ENCODE measurements around the gene ROBO1.
"Not testable (repeated sequence)": the region's sequence is repeated elsewhere in the genome, so short reads cannot be mapped to it uniquely, and the experiment has no call there.

The ROBO1 gene

DNA sequence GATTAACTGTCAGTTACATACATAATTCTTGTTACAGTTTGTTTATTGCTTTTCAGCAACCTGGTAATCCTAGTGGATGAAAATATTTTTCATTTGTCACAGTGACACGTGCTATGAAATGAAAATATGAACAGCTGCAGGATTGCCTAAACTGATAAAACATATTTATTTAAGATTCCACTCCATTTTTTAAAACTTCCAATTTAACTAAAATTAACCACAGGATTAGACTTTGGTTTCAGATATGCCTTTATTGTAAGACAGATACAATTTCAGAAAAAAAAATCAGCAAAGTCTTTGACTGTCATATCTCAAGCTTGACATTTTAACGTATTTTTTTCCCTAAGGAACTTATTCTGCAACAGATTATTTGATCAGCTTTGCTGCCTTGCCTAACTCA is 550.7 kb downstream of the ROBO1 start:
- DNase-seq = no peak

DNA sequence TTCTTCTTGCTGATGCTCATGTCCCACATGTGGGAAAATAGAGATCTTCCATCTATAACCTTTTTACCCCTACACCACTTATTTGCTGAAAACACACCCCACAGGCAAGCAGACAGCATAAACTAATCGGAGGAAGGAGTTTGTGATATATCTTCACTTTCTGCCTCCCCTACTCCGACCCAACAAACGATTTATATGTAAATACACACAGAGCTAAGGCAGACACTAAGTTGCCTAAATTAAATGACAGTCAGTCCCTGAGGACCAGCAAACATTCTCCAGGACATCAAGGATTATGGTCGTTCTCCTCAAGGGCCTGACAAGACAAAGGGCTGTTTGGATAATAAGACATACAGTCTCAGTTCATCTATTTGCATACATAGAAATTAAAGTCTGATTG is 552.5 kb downstream of the ROBO1 start:
- no peak for DNase-seq

DNA sequence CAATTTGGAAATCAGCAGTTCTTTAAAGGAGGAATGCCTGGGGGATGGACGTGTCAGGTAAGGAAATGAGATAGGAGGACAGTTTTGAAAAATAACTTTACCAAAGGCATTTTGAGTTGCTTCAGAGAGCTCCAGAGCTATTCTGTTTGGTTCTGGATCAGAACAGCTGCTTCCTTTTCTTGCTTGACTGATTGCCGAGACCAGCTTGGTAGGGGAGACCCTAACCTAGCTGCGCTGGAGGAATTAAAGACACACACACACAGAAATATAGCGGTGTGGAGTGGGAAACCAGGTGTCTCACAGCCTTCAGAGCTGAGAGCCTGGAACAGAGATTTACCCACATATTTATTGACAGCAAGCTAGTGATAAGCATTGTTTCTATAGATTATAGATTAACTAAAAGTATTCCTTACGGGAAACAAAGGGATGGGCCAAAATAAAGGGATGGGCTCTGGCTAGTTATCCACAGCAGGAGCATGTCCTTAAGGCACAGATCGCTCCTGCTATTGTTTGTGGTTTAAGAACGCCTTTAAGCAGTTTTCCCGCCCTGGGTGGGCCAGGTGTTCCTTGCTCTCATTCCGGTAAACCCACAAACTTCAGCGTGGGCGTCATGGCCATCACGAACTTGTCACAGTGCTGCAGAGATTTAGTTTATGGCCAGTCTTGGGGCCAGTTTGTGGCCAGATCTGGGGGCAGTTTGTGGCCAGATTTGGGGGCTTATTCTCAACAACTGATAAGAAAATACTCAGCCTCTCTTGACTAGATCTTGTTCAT is 556.0 kb downstream of the ROBO1 start:
- DNase-seq = no peak

DNA sequence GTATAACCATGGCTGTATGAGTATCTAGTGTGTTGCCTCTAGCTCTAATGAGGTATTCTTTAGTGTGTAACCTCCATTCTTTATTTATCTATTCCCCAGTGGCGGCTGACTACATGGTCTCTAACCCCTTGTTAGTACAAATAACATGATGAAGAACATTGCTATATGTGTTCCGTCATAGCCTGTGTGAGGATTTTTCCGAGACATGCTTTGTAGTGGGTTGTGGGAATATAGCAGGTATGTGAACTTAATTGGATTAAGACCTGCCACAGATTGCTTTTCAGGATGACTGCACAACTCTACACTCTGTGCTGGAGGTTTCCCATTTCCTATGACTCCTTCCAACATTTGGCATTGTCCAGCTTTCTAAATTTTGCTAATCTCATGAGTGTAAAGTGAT is 563.4 kb downstream of the ROBO1 start:
- DNase-seq = no peak

DNA sequence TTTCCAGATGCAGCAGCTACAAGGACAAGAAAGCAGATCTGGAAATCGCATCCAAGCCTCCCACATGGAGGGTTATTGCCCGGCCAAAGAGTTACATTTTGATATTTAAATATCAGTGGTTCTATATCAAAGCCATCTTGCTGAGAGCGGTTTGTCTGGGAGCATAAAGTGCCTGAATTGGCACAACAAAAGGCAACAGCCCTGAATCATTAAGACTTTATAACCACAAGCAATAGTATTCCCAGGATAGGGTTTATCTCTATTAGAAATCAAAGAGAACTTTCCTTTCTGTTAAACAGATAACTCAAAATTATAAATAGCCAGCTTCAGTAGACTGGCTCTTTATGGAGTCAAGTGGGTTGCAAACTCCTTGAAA is 564.7 kb downstream of the ROBO1 start:
- no peak for DNase-seq

DNA sequence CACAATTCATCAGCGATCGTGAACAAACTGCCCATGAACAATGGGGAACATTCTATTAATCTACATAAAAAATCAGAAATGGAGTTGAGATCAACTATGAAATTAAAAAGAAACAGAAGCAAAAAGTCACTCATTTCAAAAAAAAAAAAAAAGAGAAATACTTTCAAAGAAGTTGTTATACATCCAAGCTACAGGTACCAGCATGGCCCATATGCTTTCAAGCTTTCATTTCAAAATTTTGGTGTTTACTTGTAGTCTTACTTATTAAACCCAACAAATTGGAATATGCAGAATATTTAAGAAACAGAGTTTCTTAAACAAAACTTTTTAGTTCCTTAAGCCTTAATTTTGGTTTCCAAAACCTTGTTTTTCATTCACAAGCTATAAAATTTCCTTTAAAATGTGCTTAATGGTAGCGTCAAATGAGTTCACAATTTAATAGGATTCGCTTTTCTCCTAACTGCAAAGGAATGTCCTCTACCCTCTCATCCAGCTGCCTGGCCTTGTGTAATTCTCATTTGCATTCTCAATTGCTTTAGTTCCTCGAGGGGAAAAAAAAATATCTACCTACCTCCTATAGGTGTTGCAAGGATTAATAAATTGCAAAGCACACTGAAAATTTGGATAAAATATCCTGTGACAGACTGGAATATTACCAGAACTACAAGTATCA is 565.2 kb downstream of the ROBO1 start:
- no peak for DNase-seq

DNA sequence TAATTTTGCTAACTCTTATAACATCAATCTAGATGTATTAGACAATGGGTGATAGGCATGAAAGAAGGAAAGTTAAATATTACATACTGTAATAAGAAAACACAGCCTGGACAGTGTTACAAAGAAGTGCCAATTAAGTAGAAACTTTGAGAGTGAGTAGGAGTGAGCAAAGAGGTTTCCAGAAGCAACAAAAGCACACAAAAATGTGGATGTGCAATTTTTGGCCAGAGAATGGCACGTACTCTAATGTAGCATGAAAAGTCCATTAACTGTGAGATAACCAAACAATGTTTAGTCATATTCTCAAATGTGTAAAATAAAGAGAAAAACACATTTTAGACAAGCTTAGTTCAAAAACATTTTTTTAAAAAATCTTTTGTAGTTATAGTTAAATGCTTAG is 567.3 kb downstream of the ROBO1 start:
- DNase-seq = no peak

DNA sequence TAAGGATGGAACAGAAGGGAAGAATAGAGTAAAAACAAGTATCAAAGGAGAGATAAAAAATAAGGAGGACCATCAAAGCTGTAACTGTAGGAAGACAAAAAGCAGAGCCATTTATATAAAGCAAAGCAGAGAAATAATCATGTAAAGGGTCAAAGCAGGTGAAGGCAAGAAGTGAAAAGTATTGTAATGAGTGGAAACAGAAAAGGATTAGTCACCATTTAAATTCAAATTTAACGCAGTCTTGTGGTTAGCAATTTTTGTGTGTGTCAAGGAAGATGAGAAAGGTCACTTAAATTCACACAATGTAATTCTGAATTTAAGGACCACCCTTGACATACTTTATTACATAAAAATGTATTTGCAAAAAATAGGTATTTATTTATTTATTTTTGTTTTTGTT is 567.8 kb downstream of the ROBO1 start:
- DNase-seq = no peak

DNA sequence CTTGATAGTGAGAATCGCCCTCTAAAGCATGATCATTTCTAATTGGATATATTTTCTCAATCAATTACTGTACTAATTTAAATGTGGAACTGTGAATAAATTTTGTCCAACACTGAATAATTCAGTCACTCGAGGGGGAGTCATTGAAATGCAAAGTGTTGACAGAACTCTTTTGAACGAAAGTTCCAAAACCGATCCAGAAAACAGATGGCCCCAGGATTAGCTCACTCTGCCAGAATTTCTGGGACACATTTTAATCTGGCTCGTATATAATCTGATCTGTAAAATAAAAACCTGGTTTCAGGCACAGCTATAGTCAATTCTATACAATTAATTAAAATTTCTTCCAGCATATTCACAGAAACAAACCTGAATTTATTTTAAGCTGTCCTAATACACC is 580.4 kb downstream of the ROBO1 start:
- DNase-seq = no peak

DNA sequence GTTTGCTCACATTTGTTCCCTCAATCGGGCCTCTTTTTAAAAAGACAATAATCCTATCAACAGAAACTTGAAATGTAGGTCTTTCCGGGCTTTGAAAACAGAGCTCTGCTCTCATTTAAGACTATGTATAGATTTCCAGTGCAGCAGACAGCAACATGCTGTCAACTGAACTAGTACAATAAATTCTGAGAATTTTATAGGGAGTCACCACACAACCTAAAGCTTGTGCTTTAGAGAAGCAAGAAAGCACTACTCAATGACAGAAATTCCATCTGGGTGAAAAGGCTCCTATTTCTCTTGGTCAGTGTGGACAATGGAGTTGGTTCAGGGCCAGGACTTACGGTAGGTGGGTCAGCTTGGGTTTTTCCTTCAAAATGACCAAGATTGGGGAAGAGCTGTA is 583.5 kb downstream of the ROBO1 start:
- DNase-seq = no peak

DNA sequence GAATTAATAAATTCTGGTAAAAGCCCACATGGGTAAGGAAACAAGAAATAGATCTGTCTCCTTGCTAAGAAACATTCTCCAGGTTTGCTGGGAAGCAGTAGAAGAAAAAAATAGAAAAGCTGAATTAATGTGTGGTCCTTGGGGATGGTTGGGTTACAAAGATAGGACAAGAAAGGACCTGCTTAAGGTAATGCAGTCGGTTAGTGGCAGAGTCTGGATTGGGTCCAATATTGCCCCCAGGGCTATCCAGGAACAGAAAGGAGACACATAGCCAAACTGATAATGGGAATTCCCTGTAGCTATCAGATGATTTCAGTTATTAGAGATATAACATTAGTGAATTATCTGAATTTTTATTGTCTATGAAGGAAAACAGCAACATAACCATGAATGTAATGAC is 584.3 kb downstream of the ROBO1 start:
- DNase-seq = no peak

DNA sequence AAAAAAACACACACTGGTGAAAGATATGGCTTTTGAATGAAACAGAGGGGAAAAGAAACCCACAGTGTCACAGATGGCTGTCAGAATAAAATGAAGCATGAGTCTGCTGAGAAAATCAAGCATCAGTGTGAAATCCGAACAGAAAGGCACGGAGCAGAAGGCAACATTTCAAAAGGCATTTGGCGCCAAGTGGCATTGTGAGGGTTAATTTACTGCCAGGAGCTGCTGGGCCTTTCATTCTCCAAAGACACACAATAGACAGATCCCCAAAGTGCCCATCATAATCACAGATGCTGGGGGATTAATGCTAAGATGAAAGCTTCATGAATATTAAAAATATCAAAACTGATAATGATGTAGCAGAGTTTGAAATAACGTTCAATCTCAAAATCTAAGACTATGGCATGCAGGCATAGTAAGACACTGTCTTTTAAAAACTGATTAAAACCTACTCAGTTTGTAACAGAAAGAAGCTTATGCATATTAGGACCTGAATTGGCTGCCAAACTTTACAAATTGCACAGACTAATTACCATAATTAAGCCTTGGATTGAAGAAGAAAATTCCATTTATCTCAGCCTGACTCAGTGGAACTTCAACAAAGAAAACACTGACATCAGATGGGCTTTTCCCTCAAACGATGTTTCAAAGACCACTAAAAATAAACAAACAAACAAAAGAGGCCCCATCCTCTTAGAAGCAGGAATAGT is 589.2 kb downstream of the ROBO1 start:
- DNase-seq = no peak

DNA sequence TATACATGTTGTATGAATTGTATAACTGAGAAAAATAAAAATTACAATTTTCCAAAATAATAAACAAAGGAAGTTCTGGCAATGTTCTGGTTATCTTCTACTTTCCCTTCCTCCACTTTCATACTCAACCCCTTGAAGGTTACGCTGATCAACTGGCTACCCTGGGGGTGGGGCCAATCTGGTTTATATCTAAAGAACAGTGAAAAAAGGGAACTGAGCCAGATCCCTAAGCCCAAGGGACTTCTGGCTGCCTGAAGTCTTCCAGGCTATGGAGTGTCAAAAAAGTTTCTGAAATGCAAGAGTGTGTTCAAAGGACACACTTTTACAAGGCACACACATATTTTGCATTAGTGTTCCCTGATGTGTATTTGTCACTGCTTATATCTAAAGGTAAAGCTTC is 591.9 kb downstream of the ROBO1 start:
- DNase-seq = no peak

DNA sequence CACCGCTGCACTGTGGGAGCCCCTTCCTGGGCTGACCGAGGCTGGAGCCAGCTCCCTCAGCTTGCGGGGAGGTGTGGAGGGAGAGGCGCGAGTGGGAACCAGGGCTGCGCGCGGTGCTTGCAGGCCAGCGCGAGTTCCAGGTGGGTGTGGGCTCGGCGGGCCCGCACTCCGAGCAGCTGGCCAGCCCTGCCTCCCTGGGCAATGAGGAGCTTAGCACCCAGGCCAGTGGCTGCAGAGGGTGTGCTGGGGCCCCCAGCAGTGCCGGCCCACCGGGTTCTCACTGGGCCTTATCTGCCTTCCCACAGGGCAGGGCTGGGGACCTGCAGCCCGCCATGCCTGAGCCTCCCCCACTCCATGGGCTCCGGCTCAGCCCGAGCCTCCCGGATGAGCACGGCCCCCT is 594.5 kb downstream of the ROBO1 start:
- not testable (repeated sequence) for DNase-seq

DNA sequence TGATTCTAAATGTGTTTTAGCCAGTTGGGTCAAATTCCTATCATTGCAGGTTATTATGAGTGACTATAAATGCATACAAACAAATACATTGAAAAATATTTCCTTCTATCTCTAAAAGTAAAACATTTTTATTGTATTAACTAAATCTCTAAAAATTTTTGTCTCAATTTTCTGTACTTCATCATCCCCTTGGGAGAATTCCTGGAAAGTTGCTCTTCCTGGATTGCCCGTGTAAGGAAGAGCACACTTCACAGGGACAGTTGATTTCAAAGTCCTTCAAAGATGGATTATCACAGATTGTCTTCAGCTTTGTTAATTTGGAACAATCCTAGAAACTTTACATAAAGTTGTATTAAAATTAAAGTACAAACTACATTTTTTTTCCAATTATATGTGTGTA is 595.6 kb downstream of the ROBO1 start:
- DNase-seq = no peak

DNA sequence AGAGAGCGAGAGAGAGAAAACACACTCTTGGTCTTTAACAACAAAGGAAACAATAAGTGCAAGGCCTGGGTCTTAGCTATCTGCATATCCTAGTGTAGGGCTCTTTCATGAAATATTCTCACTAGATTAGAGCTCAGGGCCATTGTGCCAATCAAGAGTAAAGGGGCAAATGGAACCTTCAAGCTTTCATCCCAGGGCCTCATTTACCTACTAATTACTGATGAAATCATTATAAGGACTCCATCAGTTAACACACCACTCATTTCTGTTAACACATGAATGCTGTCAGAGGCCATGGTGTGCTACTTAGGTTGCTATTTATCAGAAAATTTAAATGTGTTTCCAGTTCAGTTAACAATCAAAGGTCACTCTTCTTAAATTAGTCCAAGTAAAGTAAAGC is 597.8 kb downstream of the ROBO1 start:
- no peak for DNase-seq

DNA sequence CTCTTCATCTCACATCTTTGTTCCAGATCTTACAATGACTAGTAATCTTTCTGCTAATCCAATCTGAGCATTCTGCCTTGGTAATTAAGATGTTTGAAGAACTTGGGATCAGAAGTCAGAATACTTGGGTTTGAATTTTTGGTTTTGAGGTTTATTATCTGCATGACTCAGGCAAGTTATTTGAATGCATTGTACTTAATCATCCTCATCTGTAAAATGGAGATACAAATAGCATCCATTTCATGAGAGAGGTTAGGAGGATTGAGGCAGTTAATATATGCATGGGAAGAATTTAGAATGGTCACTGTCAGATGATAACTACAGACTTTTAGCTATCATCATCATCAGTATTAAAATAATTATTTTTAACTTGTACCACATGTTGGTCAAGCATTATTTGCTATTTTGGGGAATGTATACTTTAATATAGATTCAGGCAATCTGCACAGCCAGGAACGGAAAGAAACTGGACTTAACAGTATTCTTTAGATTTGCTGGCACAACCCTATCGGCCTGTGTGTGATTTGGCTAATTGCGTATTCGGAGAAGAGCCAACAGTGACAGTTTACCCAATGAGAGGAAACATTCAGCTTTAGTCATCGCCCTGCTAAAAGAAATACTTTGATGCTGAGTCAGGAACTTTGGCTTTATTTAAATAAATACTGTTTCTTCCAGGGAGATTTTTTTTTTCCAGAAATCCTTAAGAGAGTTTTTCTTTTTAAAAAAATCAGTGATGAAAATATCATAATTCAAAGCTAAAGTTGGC is 600.0 kb downstream of the ROBO1 start:
- no peak for DNase-seq

DNA sequence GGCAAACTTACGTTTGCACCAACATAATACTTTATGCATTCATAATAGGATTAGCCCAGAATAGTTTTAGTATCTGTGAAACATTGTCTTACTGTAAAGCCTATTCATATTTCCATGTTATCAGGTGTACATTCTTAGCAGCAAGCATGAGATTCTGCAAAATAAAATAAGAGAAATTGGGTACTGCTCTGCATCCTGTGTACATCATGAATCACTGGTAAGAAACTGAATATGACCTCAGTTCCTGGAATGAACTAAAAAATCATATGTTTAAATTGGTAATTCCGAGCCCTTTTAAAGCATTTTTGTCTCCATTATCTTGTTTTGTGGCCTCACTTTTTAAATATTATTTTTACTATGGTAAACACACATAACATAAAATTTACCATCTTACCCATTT is 605.1 kb downstream of the ROBO1 start:
- DNase-seq = no peak

DNA sequence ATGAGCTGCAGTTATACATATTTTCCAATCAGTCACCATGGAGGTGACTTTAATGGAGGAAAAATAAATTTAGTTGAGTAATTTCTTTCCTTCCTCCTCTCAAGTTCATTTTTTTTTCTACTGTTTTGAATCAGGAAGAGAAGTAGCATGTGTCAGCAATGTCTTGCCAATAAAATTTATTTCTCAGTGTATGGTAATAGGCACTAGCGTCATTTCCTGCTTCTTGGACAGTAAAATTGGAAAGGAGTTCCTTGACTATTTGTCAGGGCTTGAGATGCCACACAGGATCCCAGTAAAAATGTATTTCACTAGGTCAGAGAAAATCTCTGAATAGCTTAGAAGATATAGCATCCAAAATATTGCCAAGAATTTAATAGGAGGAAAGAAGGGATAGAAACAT is 605.9 kb downstream of the ROBO1 start:
- DNase-seq = no peak

DNA sequence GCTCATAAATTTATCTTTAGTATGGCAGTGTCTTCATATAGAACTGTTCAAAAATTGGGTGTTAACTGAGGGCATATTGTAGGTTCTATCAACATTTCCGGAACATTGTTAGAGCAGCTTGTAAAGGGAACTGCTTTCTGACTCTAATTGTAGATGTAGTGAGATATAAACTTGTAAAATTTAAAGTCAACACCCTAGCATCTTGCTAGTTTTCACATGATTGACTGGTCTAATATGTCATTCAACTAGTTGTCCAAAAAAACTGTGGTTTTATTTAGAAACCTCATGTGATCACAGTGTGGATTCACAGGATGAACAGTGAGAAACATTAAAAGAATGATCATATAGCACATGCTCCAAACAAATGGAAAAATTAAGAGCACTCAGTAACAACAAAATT is 607.4 kb downstream of the ROBO1 start:
- DNase-seq = no peak

DNA sequence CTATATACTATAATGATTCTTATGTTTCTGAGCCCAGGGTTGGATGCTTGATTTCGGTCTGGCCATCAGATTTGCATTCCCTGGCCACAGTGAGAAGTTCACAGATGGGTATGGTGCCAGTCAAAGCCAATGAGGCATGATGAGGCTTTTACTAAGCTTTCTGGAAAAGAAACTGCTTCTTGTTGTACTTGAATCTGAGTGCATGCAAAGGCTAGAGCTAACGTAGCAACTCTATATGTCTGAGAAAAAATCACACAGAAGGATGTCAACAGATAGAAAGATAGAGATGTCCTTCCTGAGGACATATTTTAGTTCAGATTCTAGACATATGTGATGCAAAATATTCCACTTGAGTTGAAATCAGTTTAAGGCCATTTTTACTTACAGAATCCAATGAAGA is 608.1 kb downstream of the ROBO1 start:
- DNase-seq = no peak

DNA sequence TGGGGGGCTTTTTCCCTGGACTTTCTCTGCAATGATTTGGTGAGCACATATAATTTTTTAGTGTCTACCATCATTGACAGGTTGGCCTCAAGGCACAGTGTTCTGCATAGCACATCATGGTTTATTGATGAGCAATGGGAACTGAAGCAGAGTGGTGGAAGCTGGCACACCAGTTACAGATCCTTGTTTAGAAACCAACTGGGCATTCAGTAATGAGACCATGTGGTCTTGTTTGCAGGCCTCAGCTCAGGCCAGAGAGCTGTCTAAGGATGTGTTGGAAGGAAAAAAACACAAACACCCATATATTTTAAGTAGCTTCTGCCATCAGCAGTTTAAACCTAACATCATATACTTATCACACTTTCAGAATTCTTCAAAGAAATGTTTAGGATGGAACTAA is 610.6 kb downstream of the ROBO1 start:
- no peak for DNase-seq

DNA sequence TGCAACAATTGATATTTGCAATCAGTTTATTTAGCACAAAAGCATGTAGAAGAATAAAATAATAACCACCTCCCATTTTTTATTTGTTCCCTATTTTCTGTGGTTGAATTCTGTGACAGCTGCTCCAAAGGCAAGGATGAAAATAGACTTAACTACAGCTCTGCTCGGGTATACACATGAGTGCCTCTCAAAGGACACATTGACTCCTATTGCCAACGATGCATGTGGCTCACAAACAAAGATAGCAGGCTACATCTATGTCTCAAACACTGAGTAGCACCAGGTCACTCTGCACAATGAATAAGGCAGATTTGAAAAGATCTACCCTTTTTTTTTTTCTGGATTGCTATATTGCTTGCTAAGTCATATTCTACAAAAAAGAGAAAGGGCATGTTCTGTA is 612.9 kb downstream of the ROBO1 start:
- peak; percentile 0 for DNase-seq

DNA sequence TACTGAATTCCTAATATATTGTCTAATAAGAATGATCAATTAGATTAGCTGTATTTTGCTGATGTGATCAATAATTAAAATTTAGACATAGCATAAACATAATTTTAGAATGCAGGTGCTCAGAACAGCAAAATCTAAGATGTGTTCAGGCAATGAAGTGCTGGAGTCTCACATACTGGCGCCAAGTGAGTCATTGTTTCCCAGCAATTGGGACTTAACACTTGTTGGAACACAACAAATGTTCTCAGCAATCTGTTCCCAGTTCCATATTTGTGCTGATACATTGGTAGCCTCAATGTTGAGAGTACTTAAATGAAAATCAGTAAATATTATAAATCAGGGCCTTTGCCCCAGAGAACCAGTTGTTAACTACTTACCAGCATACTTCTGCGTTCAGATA is 619.0 kb downstream of the ROBO1 start:
- DNase-seq = no peak

All from NCI-H1092 (cell line).